Ovary (tissue), 9 donors: ENCODE data around the gene VSIG10L. TPM values are rescaled to one million over a fixed set of nuclear protein-coding genes. Genes with fewer than 3 reads are reported as not detected.

Experiments
- DNase-seq, 5 donors: peaks; one replicate each; pipeline ENCODE4 v3.0.0-alpha.2; 2019 to 2020
- H3K27ac ChIP-seq, 2 donors: fragments of 200-600 bp; one replicate each; pipeline versions ENCODE4 v1.5.1 to v1.8.0; 2019 to 2022
- H3K27me3 ChIP-seq: fragments of 200-600 bp; one replicate; pipeline ENCODE4 v1.8.0; 2022
- H3K36me3 ChIP-seq: fragments of 200-600 bp; sonication (generic); one replicate; pipeline ENCODE4 v1.5.1; 2019
- H3K4me1 ChIP-seq: one replicate; pipeline ENCODE4 v1.8.1; 2013; ENCODE audit warnings: mild to moderate bottlenecking, moderate library complexity; ENCODE audit not compliant: insufficient read depth
- H3K4me3 ChIP-seq: fragments of 200-600 bp; sonication (generic); one replicate; pipeline ENCODE4 v1.5.1; 2017
- H3K9me3 ChIP-seq, 2 donors: fragments of 200-600 bp in 1 of 2; sonication (generic) in 1 of 2; one replicate each; pipeline versions ENCODE4 v1.5.1 to v1.8.1; 2013 to 2019; ENCODE audit warnings: mild to moderate bottlenecking in 1 of 2, moderate library complexity in 1 of 2
- CTCF ChIP-seq, 3 donors: fragments of 450-650 bp in 2 of 3; fragments of 200-600 bp in 1 of 3; IDR thresholded peaks; one replicate each; pipeline versions ENCODE4 v1.5.1 to v1.8.0; 2016 to 2022; ENCODE audit warnings: antibody characterized with exemption in 3 of 3, mild to moderate bottlenecking in 1 of 3
- EP300 ChIP-seq: sonication (generic); formaldehyde crosslinking; IDR thresholded peaks from one replicate; pipeline ENCODE4 v1.6.1; 2017; ENCODE audit warnings: antibody characterized with exemption
- POLR2A ChIP-seq: fragments of 450-650 bp; IDR thresholded peaks from one replicate; pipeline ENCODE4 v1.6.1; 2017; ENCODE audit warnings: antibody characterized with exemption, mild to moderate bottlenecking, moderate library complexity
- WGBS, 3 donors: extraction: QIAGEN DNeasy Blood & Tissue Kit in 1 of 3; methylation state at CpG; one replicate each; pipeline versions ENCODE4 v1.1.5 to v1.1.7; 2013 to 2017; 5-methylcytosine and 5-hydroxymethylcytosine counted together
- intact Hi-C, 4 donors: fragments of 100-400 bp; cut with DNase I; formaldehyde crosslinking; loops; one replicate each; pipeline versions ENCODE4 v1.11.0 to v1.15.1; 2022 to 2023
- polyA plus RNA-seq, 2 donors: library from polyadenylated mRNA; stranded (reverse); fragments of 200-250 nt in 1 of 2; fragments of 350-450 nt in 1 of 2; fragmentation: Illumina TruSeq in 1 of 2; extraction: RNeasy Lipid Tissue Mini Kit (QIAGEN cat#74804) in 1 of 2; gene quantifications; one replicate each; pipeline ENCODE4 v1.2.3, GENCODE V29; 2013 to 2014
- total RNA-seq, 7 donors: library from RNA; depleted of rRNA in 2 of 7; stranded (reverse); fragments of >200 nt in 2 of 7; fragmentation: NEBNext Ultra II Directional in 3 of 7; extraction: Animal tissue kit (Norgen Biotek cat#: 25700) in 3 of 7; gene quantifications; one replicate each; pipeline versions ENCODE4 v1.1.0 to v1.2.4, GENCODE V29; 2016 to 2023
- donor health status: DM: no; HTN: no; CAD: no; lungs with moderate emphysema.
- donor health status: DM: no; HTN: no; CAD: no.
- donor health status: Bipolar disorder and iron deficiency.
- donor health status: DM: yes; HTN: yes; CAD: no.
- donor health status: DM: no; HTN: no; CAD: no.
- donor health status: DM: yes; HTN: yes; CAD: no.

Gene VSIG10L
- total and polyA plus RNA-seq, 9 donors = 1.8 to 8.1 (median 5.4) TPM

GRCh38 chr19:51317968-51318367, 24.0 kb downstream of the VSIG10L start:
- Histone ChIP-seq H3K27ac (no peak overlapping the region), H3K36me3 (no peaks in the 10 kb centered on the region), H3K27me3 (no peaks in the 10 kb centered on the region), H3K9me3 (no peaks in the 10 kb centered on the region), H3K4me3 (no peak overlapping the region), H3K4me1 (peaks cover 6% of the 10 kb centered on the region)
- WGBS, 3 donors = 75 to 88% (median 85%) methylated on average over 1 of the region's 1 CpG
- no peak for DNase-seq
- no peak for TF ChIP-seq CTCF (IDR thresholded peaks at IDR 0.05)
- no peak for TF ChIP-seq POLR2A
- TF ChIP-seq EP300 = no peak
- intact Hi-C loops = no loop called here

DNA sequence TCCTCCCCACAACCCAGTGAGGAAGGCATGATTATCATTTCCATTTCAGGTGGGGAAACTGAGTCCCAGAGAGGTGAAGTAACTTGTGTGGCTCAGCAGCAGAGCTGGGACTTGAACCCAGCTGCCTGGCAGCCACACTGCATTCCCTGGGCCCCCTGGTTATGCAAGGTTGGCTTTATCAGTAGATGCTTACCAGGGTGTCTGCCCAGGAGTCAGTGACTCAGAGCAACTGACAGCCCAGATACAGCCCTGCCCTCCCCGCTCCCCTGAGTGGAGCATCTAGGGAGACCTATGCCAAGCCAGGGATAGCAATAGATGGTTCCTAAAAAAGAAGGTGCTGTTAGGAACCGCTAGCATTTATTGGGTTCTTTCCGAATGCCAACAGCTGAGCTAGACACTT, 24.6 kb downstream of the VSIG10L start:
- no peak overlapping the region for H3K4me3 ChIP-seq
- TF ChIP-seq POLR2A (no peak), EP300 (no peak), CTCF (IDR thresholded peaks at IDR 0.05) (no peak)
- intact Hi-C loops = no loop called here

GRCh38 chr19:51316688-51317087, 25.3 kb downstream of the VSIG10L start:
- Histone ChIP-seq H3K27ac (no peak overlapping the region), H3K4me1 (peaks cover 6% of the 10 kb centered on the region), H3K36me3 (no peaks in the 10 kb centered on the region), H3K9me3 (no peaks in the 10 kb centered on the region), H3K4me3 (no peak overlapping the region), H3K27me3 (no peaks in the 10 kb centered on the region)
- TF ChIP-seq EP300 (no peak), CTCF (IDR thresholded peaks at IDR 0.05) (no peak), POLR2A (no peak)
- intact Hi-C loops = no loop called here
- no peak for DNase-seq
- 67 to 73% (median 69%) methylated on average over 8 of the region's 8 CpGs for WGBS, 3 donors

More for the DNA sequence above, 24.6 kb downstream of the VSIG10L start:
- no peak for DNase-seq
- Histone ChIP-seq H3K27ac (no peak overlapping the region), H3K27me3 (no peaks in the 10 kb centered on the region), H3K36me3 (no peaks in the 10 kb centered on the region), H3K9me3 (no peaks in the 10 kb centered on the region), H3K4me1 (peaks cover 6% of the 10 kb centered on the region)
- 81 to 82% (median 81%) methylated on average over 3 of the region's 3 CpGs for WGBS, 3 donors

DNA sequence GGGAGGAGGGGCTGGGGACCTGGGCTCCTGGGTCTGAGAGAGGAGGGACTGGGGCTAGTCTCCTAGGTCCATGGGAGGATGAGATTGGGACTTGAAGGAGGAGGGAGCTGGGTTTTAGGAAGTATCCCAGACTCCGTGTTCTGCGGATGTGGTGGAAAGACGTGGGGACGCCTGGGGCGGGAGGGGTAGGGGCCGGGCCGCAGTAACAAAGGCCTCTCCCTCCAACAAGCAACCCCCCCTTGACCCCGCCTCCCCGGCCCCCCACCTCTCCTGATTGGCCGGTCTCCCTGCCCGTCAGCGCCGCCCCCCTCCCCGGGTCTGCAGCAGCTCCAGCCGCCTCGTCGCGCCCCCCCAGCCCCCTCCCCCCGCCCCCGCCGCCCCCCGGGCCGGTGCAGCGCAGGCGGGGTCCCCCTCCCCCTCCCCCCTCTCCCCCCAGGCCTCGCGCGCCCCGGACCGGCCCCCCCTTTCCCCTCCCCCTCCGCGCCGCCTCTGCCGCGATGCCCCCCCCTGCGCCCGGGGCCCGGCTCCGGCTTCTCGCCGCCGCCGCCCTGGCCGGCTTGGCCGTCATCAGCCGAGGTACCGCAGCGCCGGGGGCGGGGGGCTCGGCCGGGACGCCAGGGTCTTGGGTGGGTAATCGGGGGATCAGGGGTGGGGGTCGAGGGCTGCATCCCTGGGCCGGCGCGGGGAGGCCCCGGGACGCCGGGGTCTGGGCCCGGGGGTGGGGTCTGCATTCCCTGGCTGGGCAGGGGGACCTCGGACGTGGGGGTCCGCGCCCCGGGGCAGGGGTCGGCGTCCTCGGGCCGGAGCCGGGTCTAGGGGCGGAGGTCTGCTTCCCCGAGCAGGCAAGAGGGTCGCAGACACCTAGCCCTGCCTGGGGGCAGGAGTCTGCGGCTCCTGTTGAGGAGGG, 30.3 kb downstream of the VSIG10L start, which contains the start of gene IGLON5:
TSS of gene IGLON5 (plus strand) at position 294 of the 907 bp plus-strand sequence. CDS start at position 498, 204 bp downstream.
- TF ChIP-seq EP300 = no peak
- no peak for TF ChIP-seq CTCF (IDR thresholded peaks at IDR 0.05)
- TF ChIP-seq POLR2A = no peak
- no peaks in the 10 kb centered on the region for H3K36me3 ChIP-seq
- H3K4me3 ChIP-seq = no peak within 1 kb of the TSS
- no peaks in the 10 kb centered on the region for H3K4me1 ChIP-seq
- no peak within 1 kb of the TSS for H3K27ac ChIP-seq
- peaks cover 0 to 11% of the 10 kb centered on the region in 2 donors for H3K9me3 ChIP-seq
- 2 to 3% (median 3%) methylated on average over 16 to 63 of the region's 76 CpGs for WGBS, 3 donors
- intact Hi-C loops = no loop called here
- DNase-seq = no peak
- no peaks in the 10 kb centered on the region for H3K27me3 ChIP-seq
